ENCODE measurements around the gene PDZD8. TPM values are rescaled to one million over a fixed set of nuclear protein-coding genes. Genes with fewer than 3 reads are reported as not detected.

PDZD8 gene
- total and polyA plus RNA-seq, 2 donors (not counting 3 experiments of a cell fraction or from before 2014, with no cell fraction given): 5.9 to 22.6 TPM

- dilution Hi-C loops (cut with MboI; ENCODE audit: extremely low pct_ligation_motif_present, low sequenced_read_pairs): no loop called here
Observed at GRCh38 chr10:117382861-117383260, 7.6 kb upstream of the PDZD8 start.

More at GRCh38 chr10:117382861-117383260, 7.6 kb upstream of the PDZD8 start:
- ChIA-PET POLR2A (no interaction called here), CTCF (interaction anchor here (1.8 kb wide), 1 partner anchor 60 kb away, joined by 6 read pairs; no protein-coding TSS in a partner anchor)
- peaks cover 28 to 39% of the 10 kb centered on the region in 2 experiments for H3K27me3 ChIP-seq (ENCODE audit: control insufficient read depth in 2 of 2, insufficient read depth in 2 of 2, low read length in 2 of 2)
- no peak overlapping the region for H3K4me3 ChIP-seq (replicated peaks in 1 of 3; ENCODE audit: insufficient read depth in 1 of 3, low read depth in 1 of 3, low read length in 3 of 3)
- H3K79me2 ChIP-seq (ENCODE audit: control insufficient read depth, insufficient read depth, low read length): no peaks in the 10 kb centered on the region
- DNase-seq (ENCODE audit: low read depth, low spot score): no peak
- no peak for FAIRE-seq
- H3K27ac ChIP-seq (ENCODE audit: insufficient read depth, low read depth, low read length): no peak overlapping the region
- no peak overlapping the region for H3K4me2 ChIP-seq (ENCODE audit: insufficient read depth, low read length)
- intact Hi-C loops (cut with micrococcal nuclease): no loop called here
- H3K36me3 ChIP-seq (ENCODE audit: control insufficient read depth in 2 of 2, extremely low read depth in 1 of 2, insufficient read depth in 2 of 2, low read length in 2 of 2): no peaks in the 10 kb centered on the region
- H2AFZ ChIP-seq (ENCODE audit: low read depth, low read length): no peak overlapping the region
- H3K9me3 ChIP-seq (replicated peaks; ENCODE audit: control insufficient read depth, insufficient read depth, low read length): no peaks in the 10 kb centered on the region
- H3K4me1 ChIP-seq (ENCODE audit: control insufficient read depth, extremely low read depth, insufficient read depth, low read length): no peaks in the 10 kb centered on the region
- no peak overlapping the region for H3K9ac ChIP-seq (replicated peaks; ENCODE audit: extremely low read depth, insufficient read depth, low read length)
- no peaks in the 10 kb centered on the region for H4K20me1 ChIP-seq (replicated peaks; ENCODE audit: control insufficient read depth, extremely low read depth, insufficient read depth, low read length)
- BruUV-seq (replicated peaks): no TSS peak
- H3K9me1 ChIP-seq (replicated peaks; ENCODE audit: control insufficient read depth, extremely low read depth, insufficient read depth, low read length): no peaks in the 10 kb centered on the region
- TF ChIP-seq CTCF (IDR thresholded peaks at IDR 0.05; ENCODE audit: extremely low read depth in 1 of 2, insufficient read depth in 1 of 2, low read depth in 1 of 2, low read length in 2 of 2): no peak
- no peak for TF ChIP-seq POLR2A (IDR thresholded peaks at IDR 0.05; ENCODE audit: low read depth, low read length)
- no peak for TF ChIP-seq EZH2 (IDR thresholded peaks at IDR 0.05; ENCODE audit: borderline replicate concordance, low read depth, low read length, severe bottlenecking)
- TF ChIP-seq FOS (IDR thresholded peaks at IDR 0.05; ENCODE audit: borderline replicate concordance, insufficient read depth, low read length): no peak
- TF ChIP-seq MYC (IDR thresholded peaks at IDR 0.05; ENCODE audit: low read depth, low read length): no peak
- TF ChIP-seq MAX (IDR thresholded peaks at IDR 0.05; ENCODE audit: insufficient read depth, insufficient read length): no peak
- no peak for TF ChIP-seq GATA2 (IDR thresholded peaks at IDR 0.05; ENCODE audit: insufficient read depth, insufficient read length, low read depth, low read length)
- TF ChIP-seq POLR2AphosphoS5 (IDR thresholded peaks at IDR 0.05; ENCODE audit: insufficient read depth, low read depth, low read length): no peak
- no peak for TF ChIP-seq JUN (IDR thresholded peaks at IDR 0.05; ENCODE audit: borderline replicate concordance, insufficient read depth, insufficient read length, low read depth)
